Neural crest cell (in vitro differentiated cells): Measurements from ENCODE around the gene JADE3. TPM values are rescaled to one million over a fixed set of nuclear protein-coding genes. Genes with fewer than 3 reads are reported as not detected.

Experiments
- DNase-seq: peaks from one replicate; pipeline ENCODE4 v3.0.0; 2021; ENCODE audit warnings: low read depth, mixed read lengths, low spot score
- H3K27ac Mint-ChIP-seq: one replicate; pipeline ENCODE4 v1.8.0; 2021; ENCODE audit warnings: mild to moderate bottlenecking, mixed read lengths; ENCODE audit not compliant: unreplicated experiment
- H3K27me3 Mint-ChIP-seq: 2 replicates; pipeline ENCODE4 v1.8.0; 2021; ENCODE audit warnings: low read depth, mild to moderate bottlenecking, mixed read lengths
- H3K36me3 Mint-ChIP-seq: 2 replicates; pipeline ENCODE4 v1.8.0; 2021; ENCODE audit warnings: low read depth, mild to moderate bottlenecking, mixed read lengths
- H3K4me1 Mint-ChIP-seq: 2 replicates; pipeline ENCODE4 v1.8.0; 2021; ENCODE audit warnings: mixed read lengths
- H3K4me3 Mint-ChIP-seq: one replicate; pipeline ENCODE4 v1.8.0; 2021; ENCODE audit warnings: mild to moderate bottlenecking, mixed read lengths
- H3K9me3 Mint-ChIP-seq: 2 replicates; pipeline ENCODE4 v1.8.0; 2021; ENCODE audit warnings: mixed read lengths
- total RNA-seq: library from RNA; stranded (reverse); gene quantifications from 2 replicates; pipeline ENCODE4 v1.2.1, GENCODE V29; 2021
- TF ChIP-seq, protein P1 (sequence below): fragments of 200-600 bp; sonication (generic); conservative IDR thresholded peaks from 2 replicates; pipeline ENCODE4 v1.5.0; 2021; ENCODE audit warnings: antibody characterized with exemption, mild to moderate bottlenecking

Gene JADE3
- total RNA-seq, 1 donor from 2014 or later: 18.8 TPM

DNA sequence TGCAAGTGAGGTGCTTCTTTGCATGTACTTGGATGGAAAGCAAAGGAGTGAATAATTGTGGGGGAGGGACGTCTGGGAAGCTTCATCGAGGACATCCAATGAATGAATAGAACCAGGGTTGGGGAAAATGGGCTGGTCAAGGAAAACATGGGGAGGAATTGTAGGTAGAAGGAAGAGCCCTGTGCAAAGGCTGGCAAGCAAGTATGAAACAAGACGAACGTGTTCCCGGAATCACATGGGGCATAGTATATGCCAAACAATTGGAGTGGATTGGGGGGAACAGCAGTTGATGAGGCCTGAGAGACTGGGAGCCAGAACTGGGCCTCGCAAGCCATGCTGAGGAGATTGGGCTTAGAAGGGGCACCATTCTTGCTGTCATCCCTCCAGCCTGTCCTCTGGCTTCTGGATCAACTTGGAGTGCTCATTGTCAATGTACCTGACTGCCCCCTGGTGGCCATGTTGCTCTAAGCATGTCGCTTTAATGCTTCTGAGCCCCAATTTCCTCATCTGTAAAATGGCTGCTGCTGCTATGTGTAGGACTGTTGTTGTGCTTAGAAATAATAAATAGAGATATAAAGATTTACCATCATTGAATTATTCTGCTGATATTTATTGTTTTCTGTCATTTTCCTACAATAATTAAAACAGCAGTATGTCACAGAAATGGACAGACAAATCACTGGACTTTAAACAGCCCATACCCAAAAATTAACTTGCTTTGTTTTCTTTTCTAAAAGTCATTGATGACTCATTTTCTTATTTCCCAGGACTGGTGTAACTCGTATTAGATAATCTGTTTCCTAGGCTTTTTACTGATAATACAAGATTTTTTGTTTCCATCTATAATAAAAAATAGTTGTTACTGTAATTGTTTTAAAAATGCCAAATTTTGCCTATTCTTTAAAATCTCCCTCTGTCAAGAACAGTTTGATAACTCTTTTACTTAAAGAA is 66.4 kb downstream of the JADE3 start:
- no peaks in the 10 kb centered on the region for H3K9me3 Mint-ChIP-seq
- peaks cover 12% of the 10 kb centered on the region for H3K4me1 Mint-ChIP-seq
- H3K27me3 Mint-ChIP-seq: no peaks in the 10 kb centered on the region
- H3K27ac Mint-ChIP-seq: no peak overlapping the region
- TF ChIP-seq, protein P1, sequence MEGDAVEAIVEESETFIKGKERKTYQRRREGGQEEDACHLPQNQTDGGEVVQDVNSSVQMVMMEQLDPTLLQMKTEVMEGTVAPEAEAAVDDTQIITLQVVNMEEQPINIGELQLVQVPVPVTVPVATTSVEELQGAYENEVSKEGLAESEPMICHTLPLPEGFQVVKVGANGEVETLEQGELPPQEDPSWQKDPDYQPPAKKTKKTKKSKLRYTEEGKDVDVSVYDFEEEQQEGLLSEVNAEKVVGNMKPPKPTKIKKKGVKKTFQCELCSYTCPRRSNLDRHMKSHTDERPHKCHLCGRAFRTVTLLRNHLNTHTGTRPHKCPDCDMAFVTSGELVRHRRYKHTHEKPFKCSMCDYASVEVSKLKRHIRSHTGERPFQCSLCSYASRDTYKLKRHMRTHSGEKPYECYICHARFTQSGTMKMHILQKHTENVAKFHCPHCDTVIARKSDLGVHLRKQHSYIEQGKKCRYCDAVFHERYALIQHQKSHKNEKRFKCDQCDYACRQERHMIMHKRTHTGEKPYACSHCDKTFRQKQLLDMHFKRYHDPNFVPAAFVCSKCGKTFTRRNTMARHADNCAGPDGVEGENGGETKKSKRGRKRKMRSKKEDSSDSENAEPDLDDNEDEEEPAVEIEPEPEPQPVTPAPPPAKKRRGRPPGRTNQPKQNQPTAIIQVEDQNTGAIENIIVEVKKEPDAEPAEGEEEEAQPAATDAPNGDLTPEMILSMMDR: peak; percentile 66
- H3K4me3 Mint-ChIP-seq: no peak overlapping the region
- DNase-seq: peak; percentile 55
- no peaks in the 10 kb centered on the region for H3K36me3 Mint-ChIP-seq

DNA sequence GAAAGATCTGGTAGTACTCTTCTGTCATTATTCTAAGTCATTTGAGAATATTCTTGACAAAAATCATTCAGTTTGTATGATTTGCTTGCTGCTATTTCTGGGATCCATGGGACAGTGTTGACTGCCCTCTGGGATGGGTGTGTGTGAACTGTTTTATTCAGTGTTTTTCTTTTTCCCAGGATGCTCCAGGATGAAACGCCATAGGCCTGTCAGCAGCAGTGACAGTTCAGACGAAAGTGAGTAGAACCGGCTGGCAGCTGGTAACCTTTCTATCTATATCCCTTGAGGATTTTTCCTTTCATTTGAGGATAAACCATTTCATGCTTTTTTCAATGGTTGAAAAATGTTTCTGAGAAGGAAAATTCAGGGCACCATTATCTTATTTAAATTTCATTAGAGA is 72.5 kb downstream of the JADE3 start:
- Mint-ChIP-seq H3K4me1 (peaks cover 8% of the 10 kb centered on the region), H3K27ac (peak overlapping the region; percentile 59), H3K36me3 (peaks cover 18% of the 10 kb centered on the region), H3K9me3 (peaks cover 7% of the 10 kb centered on the region), H3K27me3 (no peaks in the 10 kb centered on the region), H3K4me3 (no peak overlapping the region)
- no peak for DNase-seq
- TF ChIP-seq, protein P1: no peak

DNA sequence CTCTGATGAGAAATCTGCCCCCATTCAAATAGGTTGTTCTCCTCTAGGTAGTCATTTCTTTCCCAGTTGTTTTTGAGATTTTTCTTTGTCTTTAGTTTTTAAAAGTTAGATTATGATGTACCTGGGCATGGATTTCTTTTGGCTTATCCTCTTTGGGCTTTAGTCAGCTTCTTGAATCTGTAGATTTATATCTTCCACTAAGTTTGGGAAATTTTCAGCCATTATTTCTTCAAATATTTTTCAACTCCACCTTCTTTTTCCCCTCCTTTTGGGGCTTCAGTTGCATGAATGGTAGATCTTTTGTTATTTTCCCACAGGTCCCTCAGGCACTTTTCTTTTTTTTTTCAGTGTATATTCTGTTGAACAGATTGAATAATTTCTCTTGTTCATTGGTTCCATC is 77.3 kb downstream of the JADE3 start:
- peaks cover 20% of the 10 kb centered on the region for H3K9me3 Mint-ChIP-seq

DNA sequence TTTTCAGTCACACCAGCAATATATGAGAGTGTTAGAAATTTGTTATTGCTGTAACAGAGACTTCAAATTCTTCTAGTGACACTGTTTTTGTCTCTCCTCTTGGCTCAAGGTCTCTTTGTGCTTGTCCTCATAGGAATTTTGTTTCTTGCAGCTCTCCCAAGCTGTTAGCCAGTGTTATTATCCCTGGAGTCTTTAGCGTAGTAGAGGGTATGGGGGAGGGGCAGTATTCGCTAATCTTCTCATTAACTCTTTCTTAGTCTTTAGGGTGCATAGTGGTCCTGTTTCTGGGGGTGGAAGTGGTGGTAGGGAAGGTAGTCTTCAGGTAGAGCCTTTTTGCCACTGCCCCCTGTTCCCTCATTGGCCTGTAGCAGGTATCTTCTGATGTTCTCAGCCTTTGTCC is 79.4 kb downstream of the JADE3 start:
- TF ChIP-seq, protein P1: no peak
- DNase-seq: no peak
- peaks cover 30% of the 10 kb centered on the region for H3K36me3 Mint-ChIP-seq
- H3K27ac Mint-ChIP-seq: peak overlapping the region; percentile 91
- H3K9me3 Mint-ChIP-seq: peaks cover 21% of the 10 kb centered on the region
- peaks cover 37% of the 10 kb centered on the region for H3K4me1 Mint-ChIP-seq
- peak overlapping the region; percentile 23 for H3K4me3 Mint-ChIP-seq
- no peaks in the 10 kb centered on the region for H3K27me3 Mint-ChIP-seq

More for the DNA sequence above, 77.3 kb downstream of the JADE3 start:
- H3K4me1 Mint-ChIP-seq: peaks cover 34% of the 10 kb centered on the region
- DNase-seq: no peak
- no peaks in the 10 kb centered on the region for H3K27me3 Mint-ChIP-seq
- no peak overlapping the region for H3K27ac Mint-ChIP-seq
- H3K36me3 Mint-ChIP-seq: peaks cover 30% of the 10 kb centered on the region
- TF ChIP-seq, protein P1: no peak
- H3K4me3 Mint-ChIP-seq: no peak overlapping the region

DNA sequence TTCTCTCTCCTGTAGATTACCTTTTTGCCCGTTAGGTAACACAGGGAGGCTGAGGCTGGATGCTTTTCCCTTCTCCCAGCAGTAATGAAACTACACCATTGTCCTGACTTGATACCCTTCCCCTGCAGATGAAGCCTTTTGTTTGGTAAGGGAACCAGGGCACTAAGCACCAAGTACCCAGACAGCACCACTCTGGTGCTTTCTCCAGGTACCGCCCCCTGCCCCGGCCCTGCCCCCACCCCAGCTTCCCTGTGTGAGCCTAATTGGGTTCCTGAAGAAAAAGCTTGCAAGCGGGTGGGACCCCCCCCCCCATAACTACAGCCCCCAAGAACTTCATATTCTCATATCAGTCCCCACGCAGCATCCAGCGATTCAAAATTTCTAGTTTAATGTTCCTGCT is 79.8 kb downstream of the JADE3 start:
- no peak overlapping the region for H3K27ac Mint-ChIP-seq
- H3K27me3 Mint-ChIP-seq: no peaks in the 10 kb centered on the region
- peak overlapping the region; percentile 23 for H3K4me3 Mint-ChIP-seq
- TF ChIP-seq, protein P1: no peak
- no peak for DNase-seq
- peaks cover 37% of the 10 kb centered on the region for H3K4me1 Mint-ChIP-seq
- peaks cover 21% of the 10 kb centered on the region for H3K9me3 Mint-ChIP-seq
- peaks cover 30% of the 10 kb centered on the region for H3K36me3 Mint-ChIP-seq
